ENCODE measurements around the gene PRICKLE2. TPM values are rescaled to one million over a fixed set of nuclear protein-coding genes. Genes with fewer than 3 reads are reported as not detected.
A peak's percentile ranks its signal among the peaks of the same experiment; 100 is the strongest.

PRICKLE2 gene
- total RNA-seq, 1 donor from 2014 or later = 24.7 TPM

DNA sequence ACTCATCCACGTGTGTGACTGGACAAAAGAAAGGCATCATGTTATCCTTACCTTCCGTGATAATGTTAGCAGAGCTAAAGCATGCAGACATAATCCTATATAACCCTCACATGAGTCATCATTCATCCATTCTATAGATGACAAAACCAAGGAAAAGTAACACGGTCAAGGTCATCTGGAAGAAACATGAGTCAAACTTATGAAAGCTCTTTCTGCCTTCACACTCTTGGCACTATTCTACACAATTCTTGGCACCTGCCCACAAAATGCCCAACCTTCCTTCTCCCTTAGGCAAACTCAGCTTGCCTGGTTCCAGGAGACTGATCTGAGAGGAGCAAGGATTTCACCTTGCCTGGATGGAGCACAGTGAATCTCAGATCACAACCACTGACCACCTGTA lies 66.9 kb downstream of the PRICKLE2 start:
- TF ChIP-seq CTCF (IDR thresholded peaks at IDR 0.05) = no peak
- peaks cover 40% of the 10 kb centered on the region for H3K36me3 Mint-ChIP-seq (ENCODE audit: unreplicated experiment)
- H3K9me3 Mint-ChIP-seq (ENCODE audit: unreplicated experiment) = no peaks in the 10 kb centered on the region
- no peak for DNase-seq (ENCODE audit: extremely low spot score, unreplicated experiment)
- no peak overlapping the region for H3K27ac Mint-ChIP-seq (ENCODE audit: unreplicated experiment)
- H3K4me1 Mint-ChIP-seq (ENCODE audit: unreplicated experiment) = peaks cover 26% of the 10 kb centered on the region
- no peaks in the 10 kb centered on the region for H3K27me3 Mint-ChIP-seq (ENCODE audit: unreplicated experiment)
- H3K4me3 Mint-ChIP-seq (ENCODE audit: unreplicated experiment) = no peak overlapping the region

GRCh38 chr3:64157150-64158035 lies 67.9 kb downstream of the PRICKLE2 start:
- H3K27me3 Mint-ChIP-seq (ENCODE audit: unreplicated experiment) = no peaks in the 10 kb centered on the region
- H3K27ac Mint-ChIP-seq (ENCODE audit: unreplicated experiment) = no peak overlapping the region
- H3K36me3 Mint-ChIP-seq (ENCODE audit: unreplicated experiment) = peaks cover 46% of the 10 kb centered on the region
- no peak for DNase-seq (ENCODE audit: extremely low spot score, unreplicated experiment)
- no peaks in the 10 kb centered on the region for H3K9me3 Mint-ChIP-seq (ENCODE audit: unreplicated experiment)
- no peak for TF ChIP-seq CTCF (IDR thresholded peaks at IDR 0.05)
- H3K4me1 Mint-ChIP-seq (ENCODE audit: unreplicated experiment) = peaks cover 18% of the 10 kb centered on the region
- no peak overlapping the region for H3K4me3 Mint-ChIP-seq (ENCODE audit: unreplicated experiment)

- no peak overlapping the region for H3K27ac Mint-ChIP-seq (ENCODE audit: unreplicated experiment)
- H3K4me1 Mint-ChIP-seq (ENCODE audit: unreplicated experiment) = peaks cover 20% of the 10 kb centered on the region
- no peaks in the 10 kb centered on the region for H3K27me3 Mint-ChIP-seq (ENCODE audit: unreplicated experiment)
- no peaks in the 10 kb centered on the region for H3K9me3 Mint-ChIP-seq (ENCODE audit: unreplicated experiment)
- H3K36me3 Mint-ChIP-seq (ENCODE audit: unreplicated experiment) = peaks cover 51% of the 10 kb centered on the region
- TF ChIP-seq CTCF (IDR thresholded peaks at IDR 0.05) = no peak
- DNase-seq (ENCODE audit: extremely low spot score, unreplicated experiment) = no peak
- no peak overlapping the region for H3K4me3 Mint-ChIP-seq (ENCODE audit: unreplicated experiment)
These were observed 69.9 kb downstream of the PRICKLE2 start for GRCh38 chr3:64155328-64155727.

DNA sequence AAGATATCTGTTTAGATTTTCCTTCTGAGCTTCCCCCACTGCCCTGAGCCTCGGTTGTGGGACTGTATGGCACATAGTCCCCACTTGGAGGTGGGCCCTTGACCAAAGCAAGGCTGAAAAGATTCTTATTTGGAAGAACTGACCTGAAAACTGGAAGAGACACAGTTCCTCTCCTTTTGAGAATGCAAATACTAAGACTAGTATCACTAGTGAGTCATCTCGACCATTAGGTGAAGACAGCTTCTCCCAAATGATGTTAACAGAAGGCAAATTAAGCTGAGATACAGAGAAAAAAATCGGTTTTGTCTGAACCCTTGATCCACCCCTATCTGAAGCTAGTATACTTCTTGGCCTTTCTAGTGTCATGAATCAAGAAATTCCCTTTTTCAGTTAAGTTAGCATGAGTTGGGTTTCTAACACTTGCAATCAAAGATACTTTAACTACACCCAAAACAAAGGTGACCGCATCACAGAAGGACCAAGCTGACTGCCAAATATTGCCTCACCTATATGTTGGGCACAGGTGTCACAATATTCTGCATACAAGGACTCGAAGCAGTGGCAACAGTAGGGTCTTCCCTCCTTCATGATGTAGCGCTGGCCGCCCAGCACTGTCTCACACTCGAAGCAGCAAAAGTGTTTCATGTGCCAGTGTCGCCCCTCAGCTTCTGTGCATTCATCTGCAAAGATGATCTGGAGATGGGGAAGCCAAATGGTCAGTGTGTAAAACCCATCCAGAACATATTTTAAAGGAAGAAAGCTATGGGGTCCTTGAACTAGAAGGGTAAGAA lies 72.4 kb downstream of the PRICKLE2 start:
- Mint-ChIP-seq H3K4me3 (ENCODE audit: unreplicated experiment) (no peak overlapping the region), H3K27ac (ENCODE audit: unreplicated experiment) (peak overlapping the region; percentile 99), H3K4me1 (ENCODE audit: unreplicated experiment) (peaks cover 35% of the 10 kb centered on the region), H3K27me3 (ENCODE audit: unreplicated experiment) (no peaks in the 10 kb centered on the region), H3K36me3 (ENCODE audit: unreplicated experiment) (peaks cover 34% of the 10 kb centered on the region), H3K9me3 (ENCODE audit: unreplicated experiment) (no peaks in the 10 kb centered on the region)
- no peak for TF ChIP-seq CTCF (IDR thresholded peaks at IDR 0.05)
- DNase-seq (ENCODE audit: extremely low spot score, unreplicated experiment) = no peak

GRCh38 chr3:64152086-64152485 lies 73.2 kb downstream of the PRICKLE2 start:
- no peak for TF ChIP-seq CTCF (IDR thresholded peaks at IDR 0.05)
- Mint-ChIP-seq H3K27me3 (ENCODE audit: unreplicated experiment) (no peaks in the 10 kb centered on the region), H3K36me3 (ENCODE audit: unreplicated experiment) (peaks cover 35% of the 10 kb centered on the region), H3K4me3 (ENCODE audit: unreplicated experiment) (no peak overlapping the region), H3K4me1 (ENCODE audit: unreplicated experiment) (peaks cover 35% of the 10 kb centered on the region), H3K27ac (ENCODE audit: unreplicated experiment) (peak overlapping the region; percentile 99), H3K9me3 (ENCODE audit: unreplicated experiment) (no peaks in the 10 kb centered on the region)
- DNase-seq (ENCODE audit: extremely low spot score, unreplicated experiment) = no peak
